Measurements from ENCODE around the gene GID4.
A peak's percentile ranks its signal among the peaks of the same experiment; 100 is the strongest.

GID4 gene

GRCh38 chr17:18040261-18040858 is 1.2 kb downstream of the GID4 start:
- no peaks in the 10 kb centered on the region for H3K9me3 ChIP-seq (ENCODE audit: insufficient read depth, low read length, severe bottlenecking)
- peaks cover 48% of the 10 kb centered on the region for H3K4me1 ChIP-seq (ENCODE audit: insufficient read depth, low read length)
- TF ChIP-seq EZH2 (IDR thresholded peaks at IDR 0.05; ENCODE audit: borderline replicate concordance, low read depth, low read length, severe bottlenecking) (no peak), CTCF (IDR thresholded peaks at IDR 0.05; ENCODE audit: borderline replicate concordance, extremely low read depth, low read length, poor library complexity, severe bottlenecking) (no peak)
- peak overlapping the region; percentile 92 for H2AFZ ChIP-seq (ENCODE audit: low read depth, low read length)
- H3K27ac ChIP-seq (ENCODE audit: low read length), result peak overlapping the region; percentile 76
- peak overlapping the region; percentile 58 to 88; a peak in 3 of 4 replicates for H3K4me3 ChIP-seq (ENCODE audit: low read depth in 1 of 2, low read length in 2 of 2)
- H3K79me2 ChIP-seq (ENCODE audit: insufficient read depth, low read length), result peaks cover 84% of the 10 kb centered on the region
- no peaks in the 10 kb centered on the region for H3K27me3 ChIP-seq (ENCODE audit: insufficient read depth, low read length, poor library complexity)
- ATAC-seq (ENCODE audit: insufficient read depth, low read depth) (no peak), DNase-seq (no peak)
- peak overlapping the region; percentile 65 for H3K9ac ChIP-seq (ENCODE audit: low read depth, low read length)
- H4K20me1 ChIP-seq (ENCODE audit: insufficient read depth, low read length), result peaks cover 21% of the 10 kb centered on the region
- peaks cover 20% of the 10 kb centered on the region for H3K36me3 ChIP-seq (ENCODE audit: insufficient read depth, low read length)
- peak overlapping the region; percentile 90 for H3K4me2 ChIP-seq (ENCODE audit: insufficient read depth, low read length)

GRCh38 chr17:18041776-18042175 is 2.6 kb downstream of the GID4 start:
- TF ChIP-seq CTCF (IDR thresholded peaks at IDR 0.05; ENCODE audit: borderline replicate concordance, extremely low read depth, low read length, poor library complexity, severe bottlenecking) (no peak), EZH2 (IDR thresholded peaks at IDR 0.05; ENCODE audit: borderline replicate concordance, low read depth, low read length, severe bottlenecking) (no peak)
- H3K9me3 ChIP-seq (ENCODE audit: insufficient read depth, low read length, severe bottlenecking), result no peaks in the 10 kb centered on the region
- DNase-seq (no peak), ATAC-seq (ENCODE audit: insufficient read depth, low read depth) (no peak)
- H3K79me2 ChIP-seq (ENCODE audit: insufficient read depth, low read length), result peaks cover 74% of the 10 kb centered on the region
- H3K27ac ChIP-seq (ENCODE audit: low read length), result no peak overlapping the region
- H4K20me1 ChIP-seq (ENCODE audit: insufficient read depth, low read length), result peaks cover 21% of the 10 kb centered on the region
- H3K9ac ChIP-seq (ENCODE audit: low read depth, low read length), result peak overlapping the region; percentile 65; the same call in 1 of the 2 replicates
- peaks cover 31% of the 10 kb centered on the region for H3K36me3 ChIP-seq (ENCODE audit: insufficient read depth, low read length)
- no peak overlapping the region for H2AFZ ChIP-seq (ENCODE audit: low read depth, low read length)
- H3K27me3 ChIP-seq (ENCODE audit: insufficient read depth, low read length, poor library complexity), result no peaks in the 10 kb centered on the region
- H3K4me1 ChIP-seq (ENCODE audit: insufficient read depth, low read length), result peaks cover 44% of the 10 kb centered on the region
- peak overlapping the region; percentile 90 for H3K4me2 ChIP-seq (ENCODE audit: insufficient read depth, low read length)
- peak overlapping the region in 1 of 2 experiments; percentile 25; a peak in 2 of 4 replicates for H3K4me3 ChIP-seq (ENCODE audit: low read depth in 1 of 2, low read length in 2 of 2)

- H3K4me1 ChIP-seq (ENCODE audit: insufficient read depth, low read length), result peaks cover 32% of the 10 kb centered on the region
- H3K4me3 ChIP-seq (ENCODE audit: low read depth in 1 of 2, low read length in 2 of 2), result no peak overlapping the region
- H4K20me1 ChIP-seq (ENCODE audit: insufficient read depth, low read length), result peaks cover 21% of the 10 kb centered on the region
- no peaks in the 10 kb centered on the region for H3K9me3 ChIP-seq (ENCODE audit: insufficient read depth, low read length, severe bottlenecking)
- no peak overlapping the region for H3K4me2 ChIP-seq (ENCODE audit: insufficient read depth, low read length)
- H3K79me2 ChIP-seq (ENCODE audit: insufficient read depth, low read length), result peaks cover 63% of the 10 kb centered on the region
- no peak overlapping the region for H3K9ac ChIP-seq (ENCODE audit: low read depth, low read length)
- H2AFZ ChIP-seq (ENCODE audit: low read depth, low read length), result no peak overlapping the region
- H3K36me3 ChIP-seq (ENCODE audit: insufficient read depth, low read length), result peaks cover 40% of the 10 kb centered on the region
- TF ChIP-seq EZH2 (IDR thresholded peaks at IDR 0.05; ENCODE audit: borderline replicate concordance, low read depth, low read length, severe bottlenecking), result no peak
- no peak for TF ChIP-seq CTCF (IDR thresholded peaks at IDR 0.05; ENCODE audit: borderline replicate concordance, extremely low read depth, low read length, poor library complexity, severe bottlenecking)
- H3K27ac ChIP-seq (ENCODE audit: low read length), result no peak overlapping the region
- H3K27me3 ChIP-seq (ENCODE audit: insufficient read depth, low read length, poor library complexity), result no peaks in the 10 kb centered on the region
- DNase-seq (no peak), ATAC-seq (ENCODE audit: insufficient read depth, low read depth) (no peak)
These were observed 3.8 kb downstream of the GID4 start for GRCh38 chr17:18042983-18043382.

All from DND-41 (cell line).